Cardiac atrium fibroblast (primary cell): ENCODE data around the gene PLXNB2. TPM values are rescaled to one million over a fixed set of nuclear protein-coding genes. Genes with fewer than 3 reads are reported as not detected.

Experiments used
- total RNA-seq: library from RNA; depleted of rRNA; stranded (reverse); fragments of >200 nt; gene quantifications from 2 replicates; pipeline ENCODE4 v1.2.3, GENCODE V29; 2015

PLXNB2 gene, protein sequence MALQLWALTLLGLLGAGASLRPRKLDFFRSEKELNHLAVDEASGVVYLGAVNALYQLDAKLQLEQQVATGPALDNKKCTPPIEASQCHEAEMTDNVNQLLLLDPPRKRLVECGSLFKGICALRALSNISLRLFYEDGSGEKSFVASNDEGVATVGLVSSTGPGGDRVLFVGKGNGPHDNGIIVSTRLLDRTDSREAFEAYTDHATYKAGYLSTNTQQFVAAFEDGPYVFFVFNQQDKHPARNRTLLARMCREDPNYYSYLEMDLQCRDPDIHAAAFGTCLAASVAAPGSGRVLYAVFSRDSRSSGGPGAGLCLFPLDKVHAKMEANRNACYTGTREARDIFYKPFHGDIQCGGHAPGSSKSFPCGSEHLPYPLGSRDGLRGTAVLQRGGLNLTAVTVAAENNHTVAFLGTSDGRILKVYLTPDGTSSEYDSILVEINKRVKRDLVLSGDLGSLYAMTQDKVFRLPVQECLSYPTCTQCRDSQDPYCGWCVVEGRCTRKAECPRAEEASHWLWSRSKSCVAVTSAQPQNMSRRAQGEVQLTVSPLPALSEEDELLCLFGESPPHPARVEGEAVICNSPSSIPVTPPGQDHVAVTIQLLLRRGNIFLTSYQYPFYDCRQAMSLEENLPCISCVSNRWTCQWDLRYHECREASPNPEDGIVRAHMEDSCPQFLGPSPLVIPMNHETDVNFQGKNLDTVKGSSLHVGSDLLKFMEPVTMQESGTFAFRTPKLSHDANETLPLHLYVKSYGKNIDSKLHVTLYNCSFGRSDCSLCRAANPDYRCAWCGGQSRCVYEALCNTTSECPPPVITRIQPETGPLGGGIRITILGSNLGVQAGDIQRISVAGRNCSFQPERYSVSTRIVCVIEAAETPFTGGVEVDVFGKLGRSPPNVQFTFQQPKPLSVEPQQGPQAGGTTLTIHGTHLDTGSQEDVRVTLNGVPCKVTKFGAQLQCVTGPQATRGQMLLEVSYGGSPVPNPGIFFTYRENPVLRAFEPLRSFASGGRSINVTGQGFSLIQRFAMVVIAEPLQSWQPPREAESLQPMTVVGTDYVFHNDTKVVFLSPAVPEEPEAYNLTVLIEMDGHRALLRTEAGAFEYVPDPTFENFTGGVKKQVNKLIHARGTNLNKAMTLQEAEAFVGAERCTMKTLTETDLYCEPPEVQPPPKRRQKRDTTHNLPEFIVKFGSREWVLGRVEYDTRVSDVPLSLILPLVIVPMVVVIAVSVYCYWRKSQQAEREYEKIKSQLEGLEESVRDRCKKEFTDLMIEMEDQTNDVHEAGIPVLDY (N-terminal part only)
- 84.8 and 155 TPM in 2 replicates for total RNA-seq

DNA sequence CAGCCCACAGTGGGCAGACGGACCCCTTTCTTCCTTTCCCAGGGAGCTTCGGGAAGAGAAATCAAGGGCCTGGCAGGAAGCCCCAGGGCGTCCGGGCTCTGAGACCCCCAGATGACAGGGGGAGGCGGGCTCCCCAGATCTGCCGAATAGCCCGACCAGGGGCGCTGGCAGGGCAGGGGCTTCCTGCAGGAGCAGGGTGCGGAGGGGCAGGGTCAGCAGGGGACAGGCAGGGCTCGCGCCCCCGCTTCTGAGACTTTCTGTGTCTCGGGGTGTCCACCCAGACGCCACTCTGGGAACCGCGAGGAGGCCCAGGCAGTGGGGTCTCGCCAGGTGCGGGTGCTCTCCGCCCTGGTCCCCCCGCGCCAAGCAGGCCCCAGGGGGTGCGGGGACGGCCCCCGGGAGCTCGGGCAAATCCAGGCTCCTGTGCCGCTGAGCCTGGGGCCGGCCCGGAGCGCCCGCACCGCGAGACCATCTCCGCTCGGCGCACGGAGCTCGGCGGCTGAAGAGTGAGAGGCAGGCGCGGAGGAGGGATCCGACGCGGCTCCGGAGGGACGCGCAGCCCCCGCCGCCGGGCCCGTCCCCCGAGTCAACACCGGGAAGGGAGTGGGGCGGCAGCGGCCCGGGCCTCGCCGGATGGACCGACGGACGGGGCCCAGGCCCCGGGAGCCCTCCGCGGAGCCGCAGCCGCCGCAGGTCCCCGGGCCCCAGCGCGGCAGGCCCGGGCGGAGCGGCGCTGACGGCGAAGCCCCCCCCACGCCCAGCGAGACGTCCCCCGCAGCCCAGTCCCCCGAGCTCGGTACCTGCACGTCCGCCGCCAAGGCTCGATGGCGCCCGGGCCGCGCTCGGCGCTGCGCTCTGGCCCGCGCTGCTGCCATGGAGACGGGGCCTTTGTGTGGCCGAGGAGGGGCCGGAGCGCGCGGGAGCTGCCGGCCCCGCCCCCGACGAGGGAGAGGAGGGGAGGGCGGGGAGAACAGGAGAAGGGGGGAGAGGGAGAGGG is at the start of gene PLXNB2:
TSS of gene PLXNB2 (minus strand) at position 894 of the 997 bp plus-strand sequence. CDS start 17,062 bp downstream, outside the sequence.

DNA sequence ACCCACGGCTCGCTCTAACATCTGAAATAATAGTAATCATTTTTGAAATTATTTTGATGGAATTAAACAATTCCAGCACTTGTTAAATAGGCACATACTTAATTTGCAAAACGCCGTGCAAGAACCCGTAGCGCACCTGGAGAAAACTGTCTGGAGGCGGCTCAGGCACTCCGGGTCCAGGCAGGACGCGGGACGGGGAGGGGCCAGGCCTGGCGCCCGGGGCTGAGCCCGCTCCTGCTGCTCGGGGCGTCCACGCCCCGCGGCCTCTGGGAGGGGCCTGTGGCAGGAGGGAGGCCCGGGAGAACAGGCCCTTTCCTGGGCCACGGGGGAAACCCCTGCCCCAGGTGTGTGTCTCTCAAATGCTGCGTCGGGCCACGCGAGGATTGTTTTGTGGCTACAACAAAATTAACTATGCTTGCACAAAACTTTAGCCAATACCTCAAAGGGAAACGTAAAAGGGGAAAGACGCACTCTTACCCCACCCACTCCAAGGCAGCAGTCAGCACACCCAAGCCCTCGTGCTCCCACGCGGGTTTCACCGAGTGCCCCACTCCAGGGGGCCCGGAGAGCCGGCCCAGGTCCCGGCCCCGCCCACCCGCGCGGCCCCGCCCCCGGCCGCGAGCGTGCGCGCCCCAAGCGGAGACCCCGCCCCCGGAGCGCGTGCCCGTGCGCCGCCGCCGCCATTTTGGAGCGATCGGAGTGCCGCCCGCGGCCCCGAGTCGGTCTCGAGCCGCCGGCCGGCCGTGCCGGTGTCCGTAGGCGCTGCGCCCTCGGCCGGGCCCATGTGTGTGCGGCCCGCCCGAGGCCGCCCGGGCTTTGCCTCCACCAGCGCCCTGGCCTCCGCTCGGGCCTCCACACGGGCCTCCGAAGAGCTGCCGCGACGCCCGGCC is 35.5 kb upstream of the PLXNB2 start, which contains the start of gene PPP6R2:
TSS of gene PPP6R2 (plus strand) at position 677 of the 890 bp plus-strand sequence. CDS start 50,582 bp downstream, outside the sequence.

DNA sequence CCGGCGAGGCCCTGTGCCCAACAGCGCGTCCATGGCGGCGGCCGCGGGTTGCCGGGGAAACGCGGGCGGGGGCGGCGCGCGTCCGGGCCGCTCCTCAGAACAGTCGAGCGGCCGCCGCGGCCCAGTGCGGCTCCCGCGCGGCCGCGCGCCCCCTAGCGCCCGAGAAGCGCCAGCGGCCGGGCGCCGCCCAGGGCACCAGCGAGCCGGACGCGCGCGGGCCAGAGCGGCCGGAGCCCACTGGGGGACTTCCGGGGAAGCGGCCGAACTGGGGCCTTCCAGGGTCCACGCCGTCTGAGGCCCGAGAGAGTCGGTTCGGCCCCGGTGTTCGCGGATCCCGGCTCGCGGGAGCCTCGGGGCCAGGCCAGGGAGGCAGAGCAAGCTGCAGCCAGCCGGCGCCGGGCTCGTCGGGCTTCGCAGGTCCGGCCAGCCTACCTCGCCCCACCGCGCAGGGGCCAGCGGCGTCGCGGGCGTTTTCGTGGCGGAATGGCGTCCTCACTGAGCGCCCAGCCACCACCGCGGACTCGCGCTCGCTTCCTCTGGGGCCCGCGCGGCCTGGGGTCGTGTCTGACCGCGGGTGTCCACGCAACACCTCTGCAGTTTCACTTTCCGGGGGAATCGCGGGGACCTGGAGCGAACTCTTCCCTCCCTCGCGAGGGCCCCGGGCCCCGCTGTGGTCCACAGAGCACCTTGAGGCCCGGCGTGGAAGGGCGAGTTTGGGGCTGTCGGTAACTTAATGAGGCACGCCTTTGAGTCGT is 19.7 kb upstream of the PLXNB2 start, which contains the start of gene DENND6B:
TSS of gene DENND6B (minus strand) at position 57 of the 755 bp plus-strand sequence. CDS start at position 33, 24 bp downstream.

DNA sequence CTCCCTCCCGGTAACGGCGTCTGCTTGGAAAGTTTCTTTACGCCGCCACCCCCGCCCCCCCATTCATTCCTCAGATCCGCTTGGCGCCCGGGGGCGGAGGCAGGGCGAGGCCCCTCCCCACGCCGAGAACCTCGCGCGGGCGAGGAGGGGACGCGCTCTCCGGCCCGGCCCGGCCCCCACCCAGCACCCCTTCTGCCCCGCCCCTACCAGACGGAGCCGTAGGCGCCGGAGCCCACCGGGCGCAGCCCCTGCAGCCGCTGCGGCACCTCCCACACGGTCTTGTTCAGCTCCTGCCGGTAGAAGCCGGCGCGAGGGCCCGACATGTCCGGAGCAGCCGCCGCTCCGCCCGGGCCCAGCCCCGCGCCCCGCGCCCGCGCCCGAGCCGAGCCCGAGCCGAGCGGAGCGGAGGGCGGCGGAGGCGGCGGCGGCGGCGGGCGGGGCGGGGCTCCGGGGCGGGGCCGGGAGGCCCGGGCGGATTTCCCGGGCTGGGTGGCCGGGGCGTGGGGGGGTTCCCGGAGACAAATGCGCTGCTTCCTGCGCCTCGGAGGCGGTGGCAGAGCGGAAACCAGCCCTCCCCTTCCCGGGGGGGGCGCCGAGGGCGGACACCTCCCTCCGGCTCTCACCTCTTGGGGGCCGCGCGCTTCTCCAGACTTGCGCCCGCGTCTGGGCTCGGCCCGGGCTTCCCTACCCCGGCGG is 37.3 kb downstream of the PLXNB2 start, which contains the start of gene MAPK11:
TSS of gene MAPK11 (minus strand) at position 411 of the 696 bp plus-strand sequence. CDS start at position 323, 88 bp downstream.

DNA sequence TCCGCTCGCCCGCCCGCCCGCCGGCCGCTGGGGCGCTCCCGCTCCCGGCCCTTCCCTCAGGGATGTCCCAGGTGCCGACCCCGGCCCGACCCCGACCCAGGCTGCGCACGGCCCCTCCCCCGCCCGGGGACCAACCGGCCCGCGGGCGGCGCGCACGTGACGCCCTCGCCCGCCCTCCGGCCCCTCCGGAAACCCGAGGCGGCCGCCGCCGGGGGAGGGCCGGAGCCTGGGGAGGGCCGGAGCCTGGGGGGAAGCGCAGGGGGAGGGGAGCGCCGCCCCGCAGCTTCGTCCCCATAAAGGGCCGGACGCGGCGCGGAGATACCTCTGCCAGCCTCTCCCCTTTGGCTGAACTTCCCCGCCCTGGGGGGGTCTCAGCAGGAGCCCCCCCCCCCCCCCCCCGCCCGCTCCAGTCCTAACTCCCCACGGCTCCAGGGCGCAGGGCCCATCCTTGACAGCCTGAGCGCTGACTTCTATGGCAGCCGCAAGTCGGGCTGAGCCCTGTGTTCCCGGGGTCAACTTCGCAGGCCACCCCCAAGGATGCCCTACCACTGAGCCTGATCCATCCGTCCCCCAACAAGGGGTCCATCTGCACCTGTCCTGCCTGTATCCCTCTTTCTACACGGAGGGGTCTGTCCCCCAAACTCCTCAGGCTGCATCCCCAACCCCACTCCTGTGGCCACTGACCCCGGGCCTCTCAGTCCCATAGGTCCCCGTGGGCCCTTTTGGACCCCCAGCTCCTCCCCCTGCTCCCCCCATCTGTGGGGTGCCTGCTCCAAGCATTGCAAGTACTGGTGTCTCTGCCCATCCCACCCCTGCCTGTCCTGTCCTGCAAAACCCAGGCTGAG is 45.6 kb downstream of the PLXNB2 start, which contains the start of gene MAPK12:
TSS of gene MAPK12 (minus strand) at position 69 of the 845 bp plus-strand sequence. CDS start 174 bp downstream, outside the sequence.

DNA sequence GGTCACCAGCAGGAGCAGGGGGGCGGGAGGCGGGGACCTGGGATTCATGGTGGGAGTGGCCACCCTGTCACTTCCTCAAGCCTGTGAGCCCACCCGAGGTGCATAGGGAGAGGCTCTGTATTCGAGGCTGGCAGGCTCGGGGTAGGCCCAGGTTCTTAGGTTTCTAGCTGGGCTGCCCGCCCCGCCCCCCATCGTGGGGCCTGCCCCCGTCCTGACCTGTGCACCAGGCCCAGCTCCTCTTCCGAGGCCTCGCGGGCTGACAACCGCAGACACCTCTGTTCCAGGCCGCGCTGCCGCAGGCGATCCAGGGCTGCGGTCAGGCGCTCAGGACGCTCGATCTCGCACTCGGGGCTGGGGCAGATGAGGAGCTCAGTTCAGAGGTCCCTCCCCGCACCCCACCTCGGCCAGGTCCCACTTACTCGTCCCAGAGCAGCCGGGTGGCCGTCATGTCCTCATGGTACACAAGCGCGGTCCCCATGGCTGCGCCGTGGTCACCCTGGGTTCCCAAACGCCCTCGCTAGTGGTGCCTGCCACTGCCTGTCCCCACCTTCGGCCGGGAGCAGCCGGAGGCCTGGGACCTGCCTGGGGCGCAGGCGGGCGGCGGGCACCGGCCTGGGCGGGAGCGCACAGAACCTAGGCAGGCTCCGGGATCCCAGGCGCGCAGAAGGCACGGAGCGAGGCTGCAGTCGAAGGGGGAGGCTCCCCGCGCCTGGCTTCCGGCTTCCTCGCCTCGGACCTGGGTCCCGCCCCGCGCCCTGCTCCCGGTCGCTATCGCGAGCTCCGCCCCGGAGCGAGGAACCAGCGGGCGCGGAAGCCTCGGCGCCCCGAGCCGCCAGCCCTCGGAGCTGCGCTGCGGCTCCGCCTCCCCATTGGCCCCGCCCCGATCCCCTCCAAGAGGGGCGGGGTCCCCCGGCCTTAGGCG is 56.6 kb downstream of the PLXNB2 start, which contains the start of gene HDAC10:
TSS of gene HDAC10 (minus strand) at position 711 of the 922 bp plus-strand sequence. CDS start at position 478, 233 bp downstream.

DNA sequence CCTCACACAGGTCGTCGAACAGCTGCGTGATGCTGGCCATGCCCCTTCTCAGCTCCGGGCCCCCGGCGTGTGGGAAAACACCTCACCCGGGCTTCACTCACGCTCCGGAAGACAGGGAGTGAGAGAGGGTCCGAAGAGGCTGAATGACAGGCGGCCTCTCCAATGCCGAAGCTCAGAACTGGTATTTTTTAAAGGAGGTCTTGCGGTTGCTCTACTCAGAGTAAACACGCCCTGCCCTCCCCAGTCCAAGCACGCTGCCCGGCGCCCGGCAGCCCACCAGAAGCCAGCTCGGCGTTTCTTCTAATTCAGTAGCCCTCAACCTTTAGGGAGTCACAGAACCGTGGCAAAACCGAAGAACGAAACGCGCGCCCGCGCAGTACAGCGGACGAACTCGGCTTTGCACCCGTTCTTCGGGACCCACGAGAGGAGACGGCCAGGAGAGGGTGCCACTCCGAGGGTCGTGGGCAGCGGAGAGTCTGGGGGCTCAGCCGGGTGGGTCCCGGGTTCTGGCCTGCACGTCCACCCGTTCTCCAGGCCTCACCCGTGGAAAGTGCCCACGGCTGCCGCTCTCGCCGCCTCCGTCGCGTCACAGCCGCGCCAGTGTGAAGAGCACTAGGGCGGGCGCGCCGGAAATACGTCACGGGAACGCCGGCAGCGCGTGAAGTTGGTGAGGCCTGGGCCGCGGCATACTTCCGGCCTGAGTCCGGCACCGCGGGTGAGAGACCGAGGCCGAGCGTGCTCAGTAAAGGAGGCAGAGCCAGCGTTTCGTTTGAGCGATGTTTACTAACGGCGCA is 62.8 kb downstream of the PLXNB2 start, which contains the start of gene TUBGCP6:
TSS of gene TUBGCP6 (minus strand) at position 604 of the 794 bp plus-strand sequence. CDS start at position 40, 564 bp downstream.

Other genes with a start within 250 kb of the PLXNB2 start
- not detected in 2 replicates for gene TTLL8, start 249.3 kb downstream of the PLXNB2 start, total RNA-seq
- gene MLC1, start 222.2 kb downstream of the PLXNB2 start, total RNA-seq = 1.1 and 1.6 TPM in 2 replicates
- 2.1 and 3.6 TPM in 2 replicates for gene MOV10L1, start 217.6 kb downstream of the PLXNB2 start, total RNA-seq
- gene PANX2, start 136.9 kb downstream of the PLXNB2 start, total RNA-seq = 0.65 and 1.1 TPM in 2 replicates
- gene TRABD, start 121.7 kb downstream of the PLXNB2 start, total RNA-seq = 23.5 and 27.1 TPM in 2 replicates
- gene SELENOO, start 106.6 kb downstream of the PLXNB2 start, total RNA-seq = 18.3 and 19.5 TPM in 2 replicates
- gene TUBGCP6, start 62.6 kb downstream of the PLXNB2 start, total RNA-seq = 25.6 and 27.3 TPM in 2 replicates
- 19.0 and 19.1 TPM in 2 replicates for gene HDAC10, start 56.4 kb downstream of the PLXNB2 start, total RNA-seq
- 37.4 and 43.9 TPM in 2 replicates for gene MAPK12, start 46.0 kb downstream of the PLXNB2 start, total RNA-seq
- 12.6 and 14.4 TPM in 2 replicates for gene MAPK11, start 37.3 kb downstream of the PLXNB2 start, total RNA-seq
- 0.81 and 4.5 TPM in 2 replicates for gene DENND6B, start 19.4 kb upstream of the PLXNB2 start, total RNA-seq
- gene PPP6R2, start 35.7 kb upstream of the PLXNB2 start, total RNA-seq = 47.3 and 51.6 TPM in 2 replicates
- gene SBF1, start 167.4 kb upstream of the PLXNB2 start, total RNA-seq = 48.1 and 49.5 TPM in 2 replicates
- gene ADM2, start 173.9 kb upstream of the PLXNB2 start, total RNA-seq = 10.2 and 10.8 TPM in 2 replicates
- not detected in 2 replicates for gene MIOX, start 179.2 kb upstream of the PLXNB2 start, total RNA-seq
- 92.3 and 98.9 TPM in 2 replicates for gene LMF2, start 200.1 kb upstream of the PLXNB2 start, total RNA-seq
- 20.0 and 24.9 TPM in 2 replicates for gene NCAPH2, start 200.6 kb upstream of the PLXNB2 start, total RNA-seq
- gene SCO2, start 218.0 kb upstream of the PLXNB2 start, total RNA-seq = 0.81 and 1.6 TPM in 2 replicates
- 48.4 and 51.1 TPM in 2 replicates for gene TYMP, start 222.4 kb upstream of the PLXNB2 start, total RNA-seq
- not detected in 2 replicates for gene KLHDC7B, start 238.3 kb upstream of the PLXNB2 start, total RNA-seq